HG02642 (cell line): ENCODE results near the gene TNFRSF4.

Experiments used
- ATAC-seq: cut with Tn5 transposase; IDR thresholded peaks from one replicate; pipeline ENCODE4 v1.9.1; 2021; ENCODE audit warnings: mild to moderate bottlenecking; ENCODE audit not compliant: unreplicated experiment, poor library complexity

TNFRSF4 gene

DNA sequence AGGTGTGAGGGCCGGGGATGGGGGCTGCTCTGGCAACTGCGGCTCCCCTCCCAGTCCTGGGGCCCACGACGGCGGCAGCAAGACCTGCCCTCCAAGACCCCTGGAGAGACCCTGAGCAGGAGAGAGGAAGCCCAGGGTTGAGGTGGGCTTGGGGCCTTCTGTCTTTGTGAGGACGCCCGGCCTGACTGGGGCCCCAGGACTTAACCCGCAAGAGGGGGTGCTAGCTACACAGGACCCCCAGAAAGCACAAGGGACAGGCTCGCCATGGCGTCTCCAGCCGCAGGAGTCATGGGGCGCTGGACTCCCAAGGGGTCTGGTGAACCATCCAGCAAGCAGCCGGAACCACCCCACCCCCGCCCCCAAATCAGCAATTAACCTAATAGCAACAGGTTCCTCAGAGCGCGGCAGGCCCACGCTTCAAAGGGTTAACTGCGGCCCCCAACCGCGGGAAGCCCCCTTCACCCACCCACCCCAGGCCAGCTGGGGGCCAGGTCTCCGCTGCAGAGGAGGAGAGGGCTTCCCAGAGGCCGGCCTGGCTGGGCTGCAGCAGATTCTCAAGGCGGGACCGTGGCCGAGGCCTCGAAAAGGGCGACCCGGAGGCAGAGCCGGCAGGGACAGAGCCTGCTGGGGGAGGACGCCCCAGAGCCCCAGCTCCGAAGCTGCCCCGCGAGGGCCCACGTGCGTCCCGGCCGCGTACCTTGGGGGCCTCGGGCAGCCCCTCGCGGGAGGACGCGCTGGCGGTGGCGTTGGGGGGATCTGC, 32.0 kb upstream of the TNFRSF4 start:
- ATAC-seq = no peak

DNA sequence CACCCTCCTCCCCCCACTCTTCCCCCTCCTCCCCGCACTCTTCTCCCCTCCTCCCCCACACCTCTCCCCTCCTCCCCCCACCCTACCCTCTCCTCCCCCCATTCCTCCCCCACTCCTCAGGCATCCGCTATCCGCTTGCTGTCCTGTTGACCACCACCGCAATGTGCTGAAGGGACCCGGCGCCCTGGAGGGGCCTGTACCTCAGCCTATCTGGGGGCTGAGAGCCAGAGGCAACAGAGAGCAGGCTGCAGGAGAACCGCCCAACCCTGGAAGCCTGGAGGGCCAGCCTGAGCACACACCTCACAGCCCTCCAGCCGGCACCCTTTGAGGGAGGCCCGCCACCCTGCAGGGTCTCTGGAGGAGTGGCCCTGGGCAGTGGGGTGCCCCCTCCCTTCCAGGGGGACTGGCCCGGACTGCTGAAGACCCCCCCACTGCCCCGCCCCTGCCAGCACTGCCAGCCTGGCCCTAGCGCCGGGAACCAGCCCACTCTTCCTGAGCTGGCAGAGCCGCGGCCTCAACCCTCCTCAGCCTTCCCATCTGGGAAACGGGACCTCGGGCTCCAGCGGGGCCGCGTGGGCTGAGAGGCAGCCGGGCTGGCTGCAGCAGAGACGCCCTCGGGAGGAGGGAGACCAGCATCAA, 31.3 kb upstream of the TNFRSF4 start:
- ATAC-seq = no peak

DNA sequence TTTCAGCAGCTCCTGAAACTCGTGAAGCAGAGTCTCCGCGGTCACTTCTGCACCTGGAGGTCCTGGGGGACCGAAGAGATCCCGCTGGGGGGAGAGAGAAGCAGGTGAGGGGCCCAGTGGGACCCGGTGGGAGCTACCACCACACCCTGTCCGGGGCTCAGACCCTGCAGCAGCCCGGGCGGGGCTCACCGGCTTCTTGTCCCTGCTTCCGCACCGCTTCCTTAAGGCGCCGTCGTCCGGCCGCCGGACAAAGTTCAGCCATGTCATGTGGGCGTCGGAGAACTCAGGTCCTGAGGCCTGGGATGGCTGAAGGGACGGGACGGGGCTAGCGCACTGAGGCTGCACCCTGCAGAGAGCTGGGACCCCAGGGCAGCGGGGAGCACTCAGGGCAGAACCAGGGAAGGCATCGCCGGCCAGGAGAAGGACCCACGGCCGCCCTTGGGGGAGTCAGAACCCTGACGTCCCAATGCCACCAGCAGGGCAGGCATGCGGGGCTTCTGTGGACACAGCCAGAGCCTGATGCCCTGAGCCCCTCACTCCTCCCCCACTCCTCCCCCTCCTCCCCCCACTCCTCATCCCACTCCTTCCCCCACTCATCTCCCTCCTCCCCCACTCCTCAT, 30.3 kb upstream of the TNFRSF4 start:
- ATAC-seq = no peak

DNA sequence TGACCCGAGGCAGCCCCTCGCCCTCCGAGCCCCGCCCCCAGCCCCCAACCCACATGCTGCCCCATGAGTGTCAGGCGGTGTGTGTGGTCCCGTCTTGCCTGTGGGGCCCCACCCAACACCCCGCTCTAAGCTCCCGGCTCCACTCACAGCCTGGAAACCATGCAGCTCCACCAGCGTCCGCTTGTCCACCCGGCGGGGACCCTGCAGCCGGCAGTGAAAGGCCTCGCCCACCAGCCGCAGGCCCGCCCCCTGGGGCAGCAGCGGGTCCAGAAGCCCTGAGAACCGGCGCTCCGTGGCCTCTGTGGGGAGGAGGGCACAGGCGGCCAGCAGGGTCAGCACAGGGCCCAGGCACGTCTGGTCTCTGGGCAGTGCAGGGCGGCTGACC, 29.8 kb upstream of the TNFRSF4 start:
- ATAC-seq = no peak

DNA sequence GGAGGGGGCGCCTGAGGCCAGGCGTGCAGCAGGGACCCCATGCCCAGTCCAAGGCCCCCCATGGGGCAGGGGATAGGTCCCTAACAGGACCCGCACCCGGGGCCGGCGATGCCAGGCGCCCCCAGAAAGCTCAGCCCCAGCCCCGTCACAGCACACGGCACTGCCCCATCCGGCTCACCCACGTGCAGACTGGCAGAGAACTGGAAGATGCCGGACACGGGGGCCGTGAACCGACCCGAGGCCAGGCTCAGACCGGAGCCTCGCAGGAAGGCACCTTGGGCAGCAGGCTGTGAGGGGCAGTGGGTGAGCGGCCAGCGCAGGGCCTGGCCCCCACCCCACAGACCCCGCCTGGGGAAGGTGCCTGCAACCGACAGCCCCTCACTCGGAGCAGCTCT, 29.3 kb upstream of the TNFRSF4 start:
- no peak for ATAC-seq

DNA sequence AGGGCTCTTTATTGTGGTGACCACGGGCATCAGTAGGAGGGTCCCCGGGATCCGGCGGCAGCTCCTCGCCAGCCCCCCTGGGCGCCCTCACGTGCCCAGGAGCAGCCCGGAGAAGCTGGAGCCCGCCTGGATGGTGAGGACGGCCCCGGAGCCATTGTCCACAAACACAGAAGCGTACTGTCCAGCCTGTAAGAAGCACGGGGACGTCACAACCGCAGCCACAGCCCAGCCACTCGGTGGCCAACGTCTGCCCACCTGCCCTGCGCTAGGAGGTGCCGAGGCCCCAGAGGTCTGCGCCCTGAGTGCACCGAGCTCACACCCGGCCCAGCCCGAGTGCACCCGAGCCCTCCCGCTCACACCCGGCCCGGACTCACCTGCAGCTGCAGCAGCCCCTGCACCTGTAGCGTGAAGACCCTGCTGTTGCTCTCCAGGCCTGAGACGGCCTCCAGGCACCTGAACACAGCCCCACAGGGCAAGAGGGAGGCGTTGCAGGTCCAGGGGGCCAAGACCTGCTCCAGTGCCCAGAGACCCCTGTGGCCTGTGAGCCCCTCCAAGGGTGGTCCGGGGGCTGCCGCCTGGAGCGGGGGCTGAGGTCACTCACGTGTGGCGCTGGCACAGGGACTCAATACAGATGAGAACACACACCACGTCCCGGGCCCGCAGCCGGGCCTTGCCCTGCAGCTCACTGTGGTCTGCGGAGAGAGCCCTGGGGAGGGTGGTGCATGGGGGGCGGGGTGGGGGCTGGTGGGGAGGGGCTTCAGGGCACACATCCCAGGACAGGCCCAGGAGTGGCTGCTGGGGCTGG, 28.7 kb upstream of the TNFRSF4 start:
- ATAC-seq = no peak

DNA sequence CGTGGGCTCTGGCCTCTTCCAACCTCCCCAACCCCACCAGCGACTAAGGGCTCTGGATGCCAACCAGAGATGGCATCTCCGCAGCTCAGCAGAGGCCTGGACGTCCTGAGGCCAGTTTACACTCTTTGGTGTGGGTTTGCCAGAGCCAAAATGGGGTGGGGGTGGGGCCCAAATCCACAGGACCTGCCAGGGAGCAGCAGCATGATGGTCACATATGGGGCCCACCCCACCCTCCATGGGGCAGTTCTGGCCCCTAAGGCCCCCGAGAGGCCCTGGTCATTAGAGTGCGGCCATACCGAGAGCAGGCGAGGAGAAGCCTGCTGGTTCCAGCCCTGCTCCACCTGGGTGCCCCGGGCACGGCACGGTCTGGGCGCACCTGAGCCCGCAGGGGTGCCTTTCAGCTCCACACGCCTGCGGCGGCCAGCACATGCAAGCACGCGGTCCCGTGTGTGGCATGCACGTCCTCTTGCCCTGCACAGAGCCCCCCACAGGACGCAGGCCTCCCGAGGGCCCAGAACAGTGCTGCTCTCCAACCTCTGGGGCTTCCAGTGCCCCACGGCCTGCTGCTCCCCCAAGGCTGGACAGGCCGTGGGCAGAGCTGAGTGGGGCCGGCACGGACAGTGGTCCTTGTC, 27.8 kb upstream of the TNFRSF4 start:
- no peak for ATAC-seq

DNA sequence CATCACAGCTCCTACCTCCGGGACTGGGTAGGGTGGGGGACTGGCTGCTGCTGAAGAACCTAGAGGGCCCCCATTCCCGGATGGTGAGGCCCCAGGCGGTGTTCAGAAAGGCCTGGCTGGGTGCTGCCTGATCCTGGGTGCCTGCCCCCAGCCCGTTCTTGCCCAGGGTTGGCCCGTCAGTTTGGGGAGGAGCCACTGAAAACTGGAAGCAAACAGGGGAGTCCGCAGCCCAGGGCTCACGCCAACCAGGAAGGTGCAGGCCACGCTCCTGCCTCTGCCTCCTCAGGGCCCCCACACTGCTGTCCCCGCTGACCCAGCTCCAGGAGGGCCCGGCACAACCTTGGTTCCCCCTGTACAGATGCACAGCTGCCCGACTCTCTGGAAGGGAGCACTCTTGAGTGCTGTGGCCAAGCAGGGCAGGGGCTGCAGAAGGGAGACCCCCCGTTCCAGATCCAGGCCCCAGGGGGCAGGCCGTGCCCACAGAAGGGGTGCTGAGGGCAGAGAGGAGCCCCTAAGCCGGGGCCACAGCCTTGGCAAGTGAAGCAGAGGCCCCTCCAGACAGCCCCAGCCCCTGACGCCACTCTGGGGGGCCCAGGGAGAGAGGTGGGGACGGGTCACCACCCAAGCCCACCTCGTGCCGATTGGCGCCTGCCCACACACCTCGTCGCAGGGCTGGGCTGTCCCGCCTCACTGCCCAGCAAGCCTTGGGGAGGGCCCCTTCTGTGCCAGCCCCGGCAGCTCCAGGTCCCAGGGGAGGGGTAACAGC, 27.1 kb upstream of the TNFRSF4 start:
- ATAC-seq = no peak

DNA sequence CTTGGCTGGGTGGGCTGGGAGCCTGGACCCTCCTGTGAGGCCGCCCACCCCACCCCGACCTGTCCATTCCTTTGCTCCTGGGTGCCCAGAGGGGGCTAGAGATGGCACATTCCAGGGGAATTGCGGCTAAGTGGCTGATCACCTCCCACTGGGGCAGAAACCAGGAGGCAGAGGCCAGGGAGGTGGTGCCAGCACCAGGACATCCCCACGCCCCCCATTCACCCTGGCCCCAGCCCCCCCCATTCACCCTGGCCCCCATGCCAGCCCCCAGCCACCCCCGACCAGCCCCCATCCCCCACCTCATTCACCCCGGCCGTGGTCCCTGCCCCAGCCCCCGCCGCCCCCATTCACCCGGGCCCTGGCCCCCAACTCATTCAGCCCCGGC, 26.4 kb upstream of the TNFRSF4 start:
- no peak for ATAC-seq

DNA sequence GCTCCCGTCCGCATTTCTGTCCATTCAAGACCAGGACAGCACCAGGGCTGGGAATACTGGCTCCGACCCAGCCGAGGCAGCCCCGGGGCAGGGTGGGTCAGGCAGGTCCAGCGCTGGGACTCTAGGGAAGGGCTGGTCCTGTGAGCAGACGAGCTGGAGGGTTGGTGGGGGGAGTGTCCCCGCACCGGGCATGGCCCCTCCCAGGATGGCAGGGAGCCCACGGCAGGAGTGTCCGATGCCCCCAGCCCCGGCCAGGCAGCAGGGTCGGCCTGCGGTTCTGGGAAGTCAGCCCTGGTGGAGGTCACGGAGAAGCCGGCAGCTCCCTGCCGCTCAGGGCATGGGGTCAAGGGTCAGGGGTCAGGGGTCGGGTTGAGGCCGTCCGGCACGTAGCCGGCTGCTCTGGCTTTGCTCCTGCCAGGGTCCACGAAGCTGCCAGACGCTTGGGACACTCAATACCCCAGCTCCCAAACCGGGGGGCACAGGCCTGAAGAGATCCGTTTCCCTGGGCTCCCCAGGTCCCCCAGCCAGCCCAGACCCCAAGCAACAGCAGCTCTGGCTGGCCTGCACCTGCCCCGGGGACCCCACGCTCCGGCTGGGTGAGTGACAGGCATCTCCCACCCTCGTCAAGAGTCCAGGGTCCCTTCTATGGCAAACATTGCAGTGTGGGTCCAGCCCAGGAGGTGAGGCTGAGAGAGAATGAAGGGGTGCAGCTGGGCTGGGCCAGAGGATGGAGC, 25.8 kb upstream of the TNFRSF4 start:
- ATAC-seq = no peak

DNA sequence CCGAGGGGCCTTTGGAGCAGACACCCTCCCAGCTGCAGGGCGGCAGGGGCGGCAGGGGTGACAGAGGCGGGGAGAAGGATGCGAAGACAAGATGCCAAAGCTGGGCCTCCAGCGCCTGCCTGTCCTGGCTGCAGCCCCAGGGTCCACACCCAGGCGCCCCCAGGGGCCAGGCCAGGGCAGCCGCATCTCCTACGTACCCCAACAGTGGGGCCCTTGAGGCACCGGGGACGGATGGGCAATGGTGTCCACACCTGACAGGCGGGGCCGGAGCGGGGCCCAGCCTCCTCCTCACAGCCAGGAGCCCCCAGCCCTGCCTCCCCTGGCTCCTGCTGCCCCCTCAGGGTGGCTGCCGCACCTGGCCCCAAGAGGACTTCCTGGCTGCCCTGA, 25.3 kb upstream of the TNFRSF4 start:
- no peak for ATAC-seq

DNA sequence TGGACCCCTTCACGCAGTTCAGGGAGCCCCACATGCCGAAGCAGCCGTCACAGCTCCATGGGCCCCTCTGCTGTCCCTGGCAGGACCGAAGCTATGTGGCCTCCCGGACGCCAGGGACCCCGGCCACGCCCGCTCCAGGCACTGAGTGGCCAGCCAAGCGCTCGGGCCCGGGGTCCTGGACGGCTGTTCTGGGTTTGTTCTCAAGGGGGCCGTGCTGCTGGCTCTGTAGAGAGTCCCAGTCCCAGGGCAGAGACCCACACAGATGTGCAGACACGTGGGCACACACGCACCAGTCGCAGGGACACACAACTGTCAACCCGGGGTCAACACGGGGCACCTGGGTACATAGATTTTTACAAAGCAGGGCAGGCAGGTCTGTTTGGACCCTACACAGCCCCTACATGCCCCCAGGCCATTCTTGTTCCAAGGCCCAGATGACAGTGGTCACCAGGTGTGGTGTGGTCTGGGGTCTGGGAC, 24.8 kb upstream of the TNFRSF4 start:
- no peak for ATAC-seq

DNA sequence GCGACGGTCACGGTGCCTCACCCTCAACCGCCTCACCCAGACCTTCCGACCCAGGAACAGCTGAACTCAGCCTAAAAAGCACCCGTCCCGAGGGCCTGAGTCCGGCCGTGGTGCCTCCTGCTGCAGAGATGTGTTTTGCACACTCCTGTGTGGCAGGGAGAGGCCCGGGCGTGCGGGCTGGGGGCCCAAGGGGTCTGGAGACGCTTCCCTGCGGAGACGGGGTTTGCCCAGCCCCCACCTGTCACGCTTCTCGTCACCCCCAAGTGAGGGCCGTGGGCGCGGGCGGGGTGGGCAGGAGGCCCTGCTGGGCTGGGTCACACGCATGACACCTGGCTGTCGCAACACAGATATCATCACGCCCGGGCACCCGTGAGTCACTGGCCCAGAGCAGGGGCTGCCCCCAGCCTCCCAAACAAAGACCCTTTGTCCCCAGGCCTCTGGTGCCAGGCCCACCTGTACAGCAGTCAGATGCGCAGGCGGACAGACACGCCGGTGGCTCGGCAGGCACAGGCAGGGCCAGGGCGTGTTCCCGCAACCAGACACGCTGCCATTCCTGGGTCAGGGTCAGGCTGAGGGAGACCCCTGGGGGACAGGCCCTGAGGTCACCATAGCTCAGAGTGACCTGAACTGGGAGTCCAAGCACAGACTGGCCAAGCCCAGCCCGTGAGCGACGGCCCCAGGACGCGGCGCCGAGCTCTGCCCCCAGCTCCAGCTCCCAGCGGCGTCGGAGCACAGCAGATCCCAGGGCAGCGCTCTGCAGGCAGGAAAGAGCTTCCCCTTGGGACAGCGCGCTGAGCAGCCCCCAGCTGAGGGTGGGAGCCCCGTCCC, 24.1 kb upstream of the TNFRSF4 start:
- ATAC-seq = no peak

DNA sequence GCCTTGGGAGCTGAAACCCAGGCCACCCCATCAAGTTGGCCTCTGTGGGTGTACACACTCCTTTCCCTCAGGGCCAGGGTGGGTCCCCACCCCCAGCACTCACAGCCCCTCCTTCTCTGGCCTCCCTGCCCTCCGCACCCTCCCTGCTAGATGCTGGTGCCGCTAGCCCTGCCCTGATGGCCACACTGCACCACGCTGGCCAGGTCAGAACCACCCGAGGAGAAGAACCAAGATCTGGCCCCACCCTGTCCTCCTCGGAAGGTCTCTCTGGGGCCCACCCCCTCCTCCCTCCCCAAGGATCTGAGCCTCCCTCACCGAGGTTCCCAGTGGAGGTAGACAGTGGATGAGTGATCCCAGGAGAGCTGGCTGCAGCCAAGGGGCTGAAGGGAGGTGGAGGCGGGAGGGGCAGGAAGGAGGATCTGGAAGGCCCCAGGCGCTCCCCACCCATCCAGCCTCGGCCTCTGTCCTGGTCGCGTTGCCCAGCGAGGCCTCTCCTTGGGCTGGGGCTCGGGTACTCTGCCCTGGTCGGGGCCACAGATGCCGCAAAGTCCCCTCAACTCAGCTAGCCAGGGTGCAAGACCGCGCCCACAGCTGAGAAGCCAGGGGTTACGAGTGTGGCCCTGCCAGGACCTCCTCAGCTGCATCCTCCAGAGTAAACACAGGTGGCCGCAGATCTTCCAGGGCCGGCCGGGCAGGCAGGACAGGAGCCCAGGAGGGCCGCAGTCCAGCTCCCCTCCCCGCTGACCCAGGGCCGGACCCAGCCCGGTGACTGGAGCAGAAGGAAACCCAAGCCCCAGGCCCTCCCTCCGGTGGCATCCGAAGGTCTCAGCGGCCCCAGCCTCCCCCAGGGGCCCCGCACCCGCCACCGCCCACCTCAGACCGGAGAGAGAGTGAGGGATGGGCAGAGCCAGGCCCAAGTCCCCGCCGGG, 23.3 kb upstream of the TNFRSF4 start:
- no peak for ATAC-seq

DNA sequence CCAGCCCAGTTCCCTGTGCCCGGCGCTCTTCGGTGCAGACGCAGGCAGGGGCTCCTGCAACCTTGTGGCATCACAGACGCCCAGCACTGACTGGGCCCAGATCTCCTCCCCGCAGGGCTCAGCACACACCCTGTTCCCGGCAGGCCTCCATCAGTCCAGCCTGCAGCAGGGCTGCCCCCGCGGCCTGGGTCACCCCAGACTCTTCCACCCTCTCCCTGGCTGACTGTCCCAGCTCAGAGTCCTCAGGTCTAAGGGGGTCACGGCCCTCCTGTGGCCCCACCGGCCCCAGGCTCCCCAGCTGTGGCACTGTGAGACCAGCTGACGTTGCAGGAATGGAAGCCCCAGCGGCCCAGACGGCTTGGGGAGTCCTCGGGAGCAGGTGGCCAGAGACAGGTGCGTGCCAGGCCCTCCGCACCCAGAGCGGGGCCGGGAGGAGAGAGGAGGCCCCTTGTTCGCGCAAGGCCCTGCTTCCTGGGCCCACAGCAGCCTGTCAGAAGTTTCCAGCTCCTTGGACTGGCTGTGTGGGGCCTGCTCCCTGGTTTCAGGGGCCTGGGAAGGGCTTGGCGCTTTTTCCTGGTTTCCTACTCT, 22.3 kb upstream of the TNFRSF4 start:
- no peak for ATAC-seq

DNA sequence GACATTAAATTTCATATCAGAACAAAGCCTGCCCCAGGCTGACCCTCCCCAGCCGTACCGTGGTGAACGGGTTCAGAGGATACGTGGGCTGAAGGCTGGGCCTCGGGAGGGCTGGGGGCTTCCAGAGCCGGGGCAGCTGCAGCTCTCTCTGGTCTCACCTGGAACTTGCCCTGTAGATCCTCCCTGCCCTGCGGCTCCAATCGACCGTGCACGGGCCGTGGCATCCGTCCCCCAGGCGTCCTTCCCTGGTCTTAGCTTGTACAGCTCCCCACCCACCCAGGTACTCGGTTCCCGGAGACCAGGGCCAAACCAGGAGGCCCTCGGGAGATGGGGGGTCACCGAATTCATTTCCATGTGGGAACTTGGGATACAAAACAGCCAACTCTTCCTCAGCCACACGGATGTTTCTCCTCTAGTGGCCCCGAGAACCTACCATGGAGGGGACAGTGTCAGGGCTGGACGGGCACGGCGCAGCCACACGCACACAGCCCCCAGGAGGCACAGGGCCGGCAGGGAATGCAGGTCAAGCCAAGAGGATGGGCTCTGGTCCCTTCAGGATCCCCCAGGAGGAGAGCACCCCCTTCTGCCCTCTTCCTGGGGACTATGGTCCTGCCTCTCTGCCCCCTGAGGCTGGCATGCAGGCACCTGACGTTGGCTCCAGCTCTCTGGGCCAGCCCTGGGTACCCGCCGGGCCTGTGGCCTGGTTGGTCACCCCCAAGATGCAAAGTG, 21.2 kb upstream of the TNFRSF4 start:
- ATAC-seq = no peak
